Inferior parietal cortex (tissue), 1 donor: ENCODE results near the gene INPP5F.

Source experiments
- DNase-seq: peaks from one replicate; pipeline ENCODE4 v3.0.0-alpha.2; 2016; ENCODE audit errors: extremely low spot score

Gene INPP5F

GRCh38 chr10:119725828-119726675, at the start of gene INPP5F:
TSS of gene INPP5F (plus strand) at chr10:119726050. CDS start at chr10:119726263, 213 bp downstream.
- DNase-seq, result peak; percentile 94

GRCh38 chr10:119677126-119677525, 48.7 kb upstream of the INPP5F start:
- no peak for DNase-seq

- DNase-seq, result no peak
These were observed 47.7 kb upstream of the INPP5F start for GRCh38 chr10:119677904-119678755.

- no peak for DNase-seq
These were observed 46.4 kb upstream of the INPP5F start for GRCh38 chr10:119679480-119679829.

- no peak for DNase-seq
These were observed 45.8 kb upstream of the INPP5F start for GRCh38 chr10:119680050-119680449.

- DNase-seq, result no peak
These were observed 45.2 kb upstream of the INPP5F start for GRCh38 chr10:119680650-119681081.

- DNase-seq, result peak; percentile 93
These were observed 39.2 kb upstream of the INPP5F start for GRCh38 chr10:119686465-119687191.

GRCh38 chr10:119687192-119688032, 38.4 kb upstream of the INPP5F start:
- DNase-seq, result no peak

- no peak for DNase-seq
These were observed 37.8 kb upstream of the INPP5F start for GRCh38 chr10:119688033-119688508.

- no peak for DNase-seq
These were observed 36.8 kb upstream of the INPP5F start for GRCh38 chr10:119689016-119689580.

- no peak for DNase-seq
These were observed 34.1 kb upstream of the INPP5F start for GRCh38 chr10:119691726-119692125.

GRCh38 chr10:119693262-119693957, 32.4 kb upstream of the INPP5F start:
- peak; percentile 46 for DNase-seq

- DNase-seq, result no peak
These were observed 31.2 kb upstream of the INPP5F start for GRCh38 chr10:119694608-119695007.

- no peak for DNase-seq
These were observed 25.4 kb upstream of the INPP5F start for GRCh38 chr10:119700321-119700954.

- no peak for DNase-seq
These were observed 24.0 kb upstream of the INPP5F start for GRCh38 chr10:119701861-119702260.

GRCh38 chr10:119702583-119702982, 23.3 kb upstream of the INPP5F start:
- no peak for DNase-seq

GRCh38 chr10:119703903-119704508, 21.8 kb upstream of the INPP5F start:
- no peak for DNase-seq

- no peak for DNase-seq
These were observed 20.4 kb upstream of the INPP5F start for GRCh38 chr10:119705434-119705831.
